DND-41 (cell line): ENCODE measurements around the gene PSD4.

ENCODE experiments used
- CTCF ChIP-seq: IDR thresholded peaks from 2 replicates; pipeline ENCODE4 v1.5.1; 2012; ENCODE audit warnings: borderline replicate concordance, low read length, moderate library complexity, mild to moderate bottlenecking; ENCODE audit not compliant: poor library complexity, severe bottlenecking; ENCODE audit errors: extremely low read depth
- EZH2 ChIP-seq: IDR thresholded peaks from 3 replicates; pipeline ENCODE4 v1.6.1; 2012; ENCODE audit warnings: borderline replicate concordance, low read depth, mild to moderate bottlenecking, moderate library complexity, low read length, inconsistent platforms; ENCODE audit not compliant: severe bottlenecking

GRCh38 chr2:113183703-113184102 is 9.9 kb downstream of the PSD4 start:
- TF ChIP-seq CTCF (no peak), EZH2 (no peak)
